Nasal cavity respiratory epithelium epithelial cell of viscerocranial mucosa (primary cell): ENCODE measurements around the gene CALU. TPM values are rescaled to one million over a fixed set of nuclear protein-coding genes. Genes with fewer than 3 reads are reported as not detected.

ENCODE experiments used
- total RNA-seq: library from RNA; depleted of rRNA; stranded (reverse); fragments of >200 nt; gene quantifications from 2 replicates; pipeline ENCODE4 v1.2.3, GENCODE V29; 2014

The CALU gene
- 325 and 358 TPM in 2 replicates for total RNA-seq

GRCh38 chr7:128739048-128739962, at the start of gene CALU:
CALU (plus strand) TSS chr7:128739359; CDS start chr7:128748584, 9,225 bp downstream.

DNA sequence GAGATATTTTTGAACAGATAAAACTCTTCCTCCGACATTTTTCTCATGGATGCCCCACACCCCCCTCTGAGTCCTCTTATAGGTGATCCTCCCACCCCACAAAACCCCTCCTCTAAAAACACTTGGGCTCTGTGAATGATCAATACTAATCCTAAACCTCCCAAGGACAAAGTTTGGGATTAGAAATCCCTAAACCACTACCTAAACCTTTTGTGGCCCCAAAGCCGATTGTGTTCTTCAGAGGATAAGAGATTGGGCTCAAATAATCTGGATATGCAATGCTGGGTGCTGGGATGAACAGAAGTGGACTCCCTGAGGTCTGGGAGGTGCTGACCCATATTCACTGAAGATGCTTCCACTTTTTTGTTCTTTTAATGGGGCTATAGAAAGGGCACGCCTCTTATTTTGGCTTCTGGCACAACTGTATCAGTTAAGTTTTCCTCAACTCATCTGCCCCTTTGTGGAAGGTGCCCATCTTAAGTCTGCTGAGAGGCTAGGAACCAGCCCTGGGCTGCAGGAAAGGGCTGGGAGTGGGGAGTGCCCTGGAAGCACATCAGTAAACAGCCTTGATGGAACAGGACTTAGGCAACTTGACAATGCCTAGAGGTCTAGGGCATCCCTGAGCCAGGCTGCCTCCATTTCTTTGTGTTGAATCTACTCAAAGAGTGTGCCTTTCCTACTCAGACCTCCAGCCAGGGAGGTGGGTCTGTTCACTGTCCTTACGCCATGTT, 36.8 kb downstream of the CALU start, which contains the start of gene OPN1SW:
OPN1SW (minus strand) TSS at position 51 of the 731 bp plus-strand sequence; CDS start at position 38, 13 bp downstream.

DNA sequence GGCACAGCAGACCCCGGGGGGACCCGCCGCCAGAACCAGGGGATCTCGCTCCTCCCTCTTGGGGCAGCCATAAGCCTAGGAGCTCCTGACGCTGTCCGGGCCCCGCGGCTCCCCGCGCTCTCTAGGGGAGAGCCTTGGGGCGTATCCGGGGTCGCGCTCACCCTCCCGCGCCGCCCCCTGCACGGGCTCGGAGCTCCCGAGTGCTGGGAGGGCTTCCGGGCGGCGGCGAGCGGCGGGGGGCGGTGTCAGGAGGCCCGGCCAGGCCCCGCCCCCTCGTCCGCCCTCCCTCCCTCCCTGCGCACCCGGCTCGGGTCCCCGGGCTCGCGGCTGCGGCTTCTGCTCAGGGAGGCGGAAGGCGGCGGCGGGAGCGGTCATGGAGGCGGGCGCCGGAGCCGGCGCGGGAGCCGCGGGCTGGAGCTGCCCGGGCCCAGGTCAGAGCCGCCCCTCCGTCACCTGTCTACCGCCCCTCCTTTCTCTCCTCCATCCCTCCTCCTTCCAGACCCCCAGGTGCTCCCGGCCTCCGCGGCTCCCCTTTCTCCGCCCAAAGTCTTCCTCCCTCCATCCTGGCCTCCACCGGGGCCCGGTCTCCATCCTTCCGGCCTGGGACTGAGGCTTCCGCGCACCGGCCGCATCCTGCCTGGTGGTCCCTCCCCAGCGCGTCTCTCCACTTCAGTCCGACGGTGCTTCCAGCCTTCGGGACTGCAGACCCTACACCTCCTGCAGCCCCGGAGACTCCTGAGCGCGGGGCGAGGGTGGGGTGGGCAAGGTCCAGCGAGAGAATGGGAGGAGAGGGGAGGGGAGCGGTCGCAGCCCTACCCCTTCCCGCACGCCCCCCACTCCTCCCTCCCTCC, 52.2 kb downstream of the CALU start, which contains the start of gene CCDC136:
CCDC136 (plus strand) TSS at position 848 of the 851 bp plus-strand sequence. CDS start 444 bp downstream, outside the sequence.

Other genes with a start within 250 kb of the CALU start
- under 0.01 and 0.78 TPM in 2 replicates for gene GARIN1A, start 67.1 kb upstream of the CALU start, total RNA-seq
- gene OPN1SW, start 36.4 kb downstream of the CALU start, total RNA-seq, result not detected in 2 replicates
- under 0.01 and 0.28 TPM in 2 replicates for gene CCDC136, start 52.6 kb downstream of the CALU start, total RNA-seq
- gene FLNC, start 91.0 kb downstream of the CALU start, total RNA-seq, result 0.93 and 1.0 TPM in 2 replicates
- gene ATP6V1F, start 123.5 kb downstream of the CALU start, total RNA-seq, result 130 and 144 TPM in 2 replicates
- gene KCP, start 171.3 kb downstream of the CALU start, total RNA-seq, result under 0.01 and 2.2 TPM in 2 replicates
- gene IRF5, start 198.6 kb downstream of the CALU start, total RNA-seq, result 2.1 and 12.4 TPM in 2 replicates